ENCODE data around the gene POLR1C.

- TF ChIP-seq CTCF (IDR thresholded peaks at IDR 0.05; ENCODE audit: insufficient read depth, low read length), result no peak
- TF ChIP-seq GABPA (IDR thresholded peaks at IDR 0.05; ENCODE audit: low read depth), result no peak
- TF ChIP-seq POLR2AphosphoS5 (IDR thresholded peaks at IDR 0.05; ENCODE audit: low read depth), result no peak
- TF ChIP-seq REST (IDR thresholded peaks at IDR 0.05; ENCODE audit: insufficient replicate concordance, low read depth), result no peak
- TF ChIP-seq SPI1 (IDR thresholded peaks at IDR 0.05; ENCODE audit: borderline replicate concordance, low read depth), result no peak
Measured at GRCh38 chr6:43517505-43518357, 842 bp downstream of the POLR1C start.

All from HL-60 (cell line).